Keratinocyte (primary cell): Measurements from ENCODE around the gene PITX3. TPM values are rescaled to one million over a fixed set of nuclear protein-coding genes. Genes with fewer than 3 reads are reported as not detected.

Experiments
- DNase-seq: peaks from one replicate; pipeline ENCODE4 v3.0.0-alpha.2; 2011; ENCODE audit warnings: low read depth, missing footprints, low spot score
- FAIRE-seq: peaks from 2 replicates; lab custom pipeline; 2011; peaks lifted over from hg19 to GRCh38; lab: Jason Lieb, UNC
- H2AFZ ChIP-seq: 2 replicates; pipeline ENCODE4 v1.6.0; 2012; ENCODE audit warnings: low read length, control low read depth, inconsistent platforms; ENCODE audit not compliant: control insufficient read depth
- H3K27ac ChIP-seq: 2 replicates; pipeline ENCODE4 v1.5.1; 2011; ENCODE audit warnings: low read length; ENCODE audit not compliant: control insufficient read depth, insufficient read depth
- H3K27me3 ChIP-seq: 3 replicates; pipeline ENCODE4 v1.6.0; 2011; ENCODE audit warnings: low read length; ENCODE audit not compliant: control insufficient read depth, insufficient read depth; ENCODE audit errors: extremely low read depth
- H3K36me3 ChIP-seq, 2 experiments: 2 replicates in 1 of 2; 3 replicates in 1 of 2; pipeline ENCODE4 v1.5.1; 2011; ENCODE audit warnings: low read length in 2 of 2, mild to moderate bottlenecking in 1 of 2; ENCODE audit not compliant: control insufficient read depth in 2 of 2, insufficient read depth in 2 of 2; ENCODE audit errors: extremely low read depth in 1 of 2
- H3K4me1 ChIP-seq: 3 replicates; pipeline ENCODE4 v1.5.1; 2011; ENCODE audit warnings: low read length; ENCODE audit not compliant: control insufficient read depth, insufficient read depth; ENCODE audit errors: extremely low read depth
- H3K4me2 ChIP-seq: 3 replicates; pipeline ENCODE4 v1.6.0; 2011; ENCODE audit warnings: low read depth, low read length; ENCODE audit not compliant: control insufficient read depth, insufficient read depth; ENCODE audit errors: extremely low read depth
- H3K4me3 ChIP-seq, 3 experiments: fragments of 200-600 bp in 1 of 3; sonication (generic) in 1 of 3; 2 replicates in 2 of 3; 3 replicates in 1 of 3; pipeline ENCODE4 v1.5.1; 2011 to 2016; ENCODE audit warnings: low read length in 3 of 3, mild to moderate bottlenecking in 3 of 3, control low read depth in 2 of 3, inconsistent platforms in 1 of 3, low read depth in 1 of 3, mixed read lengths in 1 of 3, mixed run types in 1 of 3, moderate library complexity in 1 of 3; ENCODE audit not compliant: control insufficient read depth in 2 of 3, insufficient read depth in 2 of 3; ENCODE audit errors: extremely low read depth in 1 of 3
- H3K79me2 ChIP-seq: 2 replicates; pipeline ENCODE4 v1.6.0; 2012; ENCODE audit warnings: low read length; ENCODE audit not compliant: control insufficient read depth, insufficient read depth
- H3K9ac ChIP-seq: 3 replicates; pipeline ENCODE4 v1.6.0; 2011; ENCODE audit warnings: low read length; ENCODE audit not compliant: control insufficient read depth, insufficient read depth; ENCODE audit errors: extremely low read depth
- H3K9me1 ChIP-seq: 3 replicates; pipeline ENCODE4 v1.6.0; 2011; ENCODE audit warnings: low read length; ENCODE audit not compliant: control insufficient read depth, insufficient read depth; ENCODE audit errors: extremely low read depth
- H3K9me3 ChIP-seq: 2 replicates; pipeline ENCODE4 v1.5.1; 2012; ENCODE audit warnings: low read depth, low read length; ENCODE audit not compliant: control insufficient read depth
- H4K20me1 ChIP-seq: 3 replicates; pipeline ENCODE4 v1.6.0; 2011; ENCODE audit warnings: low read length; ENCODE audit not compliant: control insufficient read depth, insufficient read depth; ENCODE audit errors: extremely low read depth
- EZH2 ChIP-seq: IDR thresholded peaks from one replicate; pipeline ENCODE4 v1.6.1; 2012; ENCODE audit warnings: inconsistent platforms, mild to moderate bottlenecking, low read length, moderate library complexity
- dilution Hi-C: fragments of 300-500 bp; cut with MboI; formaldehyde crosslinking; loops from one replicate; pipeline ENCODE4 v1.7.0; 2020; ENCODE audit warnings: low sequenced_read_pairs; ENCODE audit not compliant: extremely low pct_ligation_motif_present
- polyA plus RNA-seq, 5 experiments: library from polyadenylated mRNA; depleted of rRNA in 3 of 5; stranded (reverse) in 3 of 5; stranded (forward) in 1 of 5; unstranded in 1 of 5; fragments of >200 nt; gene quantifications; 1 replicate in 1 of 5; 2 replicates in 3 of 5; 3 replicates in 1 of 5; pipeline versions ENCODE4 v1.2.1 to v1.2.3, GENCODE V29; 2011 to 2012; ENCODE audit warnings: missing spikeins in 2 of 5, low read depth in 1 of 5, low replicate concordance in 1 of 5
- TF ChIP-seq, protein P1 (sequence below), 3 experiments: IDR thresholded peaks in 1 of 3; conservative IDR thresholded peaks in 1 of 3; optimal IDR thresholded peaks in 1 of 3; 2 replicates in 2 of 3; 3 replicates in 1 of 3; pipeline versions ENCODE3 to v1.5.1; 2011; ENCODE audit warnings: low read length in 3 of 3, mild to moderate bottlenecking in 3 of 3, moderate library complexity in 2 of 3, control low read depth in 1 of 3, inconsistent platforms in 1 of 3; ENCODE audit not compliant: insufficient read depth in 2 of 3; ENCODE audit errors: extremely low read depth in 1 of 3

Gene PITX3
- polyA plus RNA-seq, 1 donor (not counting 4 experiments of a cell fraction or from before 2014, with no cell fraction given) = not detected

DNA sequence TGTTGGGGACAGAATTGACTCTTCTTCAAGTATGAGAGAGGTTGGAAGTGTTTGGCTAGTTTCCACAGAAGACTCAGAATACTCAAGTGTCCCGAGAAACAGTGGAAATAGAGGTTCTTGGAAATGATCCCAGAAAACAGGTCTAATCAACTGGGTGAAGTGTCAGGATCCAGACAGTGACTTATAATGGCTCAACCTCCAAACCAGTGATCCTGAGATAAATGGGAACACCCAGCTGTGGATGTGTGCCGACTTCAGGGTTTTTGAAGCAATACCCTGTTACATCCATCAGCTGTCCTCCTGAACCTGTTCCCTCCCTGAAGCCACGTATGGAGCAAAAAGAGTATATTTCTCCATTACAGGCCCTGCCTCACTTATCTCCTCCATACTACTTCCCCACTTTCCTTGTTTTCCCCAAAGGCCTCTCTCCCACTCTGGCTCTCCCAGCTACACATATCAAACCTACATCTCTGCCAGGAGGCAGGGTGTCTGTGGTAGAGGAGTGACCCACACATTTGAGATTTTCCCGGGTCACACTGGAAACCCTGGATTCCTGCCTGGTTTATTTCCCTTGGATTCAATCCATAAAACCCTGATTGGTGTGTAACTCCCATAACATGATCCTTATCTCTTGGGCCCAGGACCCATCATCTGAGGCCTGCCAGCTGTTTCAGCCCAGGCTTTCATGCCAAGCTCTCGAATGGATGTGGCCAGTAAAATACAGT lies 32.8 kb downstream of the PITX3 start:
- DNase-seq (no peak), FAIRE-seq (no peak)
- H3K4me2 ChIP-seq = no peak overlapping the region
- H3K27ac ChIP-seq = no peak overlapping the region
- H3K79me2 ChIP-seq = no peaks in the 10 kb centered on the region
- peaks cover 6% of the 10 kb centered on the region for H3K9me3 ChIP-seq
- H4K20me1 ChIP-seq = no peaks in the 10 kb centered on the region
- H2AFZ ChIP-seq = no peak overlapping the region
- H3K9ac ChIP-seq = no peak overlapping the region
- no peaks in the 10 kb centered on the region for H3K36me3 ChIP-seq
- dilution Hi-C loops = no loop called here
- no peaks in the 10 kb centered on the region for H3K27me3 ChIP-seq
- H3K4me1 ChIP-seq = no peaks in the 10 kb centered on the region
- TF ChIP-seq, protein P1, sequence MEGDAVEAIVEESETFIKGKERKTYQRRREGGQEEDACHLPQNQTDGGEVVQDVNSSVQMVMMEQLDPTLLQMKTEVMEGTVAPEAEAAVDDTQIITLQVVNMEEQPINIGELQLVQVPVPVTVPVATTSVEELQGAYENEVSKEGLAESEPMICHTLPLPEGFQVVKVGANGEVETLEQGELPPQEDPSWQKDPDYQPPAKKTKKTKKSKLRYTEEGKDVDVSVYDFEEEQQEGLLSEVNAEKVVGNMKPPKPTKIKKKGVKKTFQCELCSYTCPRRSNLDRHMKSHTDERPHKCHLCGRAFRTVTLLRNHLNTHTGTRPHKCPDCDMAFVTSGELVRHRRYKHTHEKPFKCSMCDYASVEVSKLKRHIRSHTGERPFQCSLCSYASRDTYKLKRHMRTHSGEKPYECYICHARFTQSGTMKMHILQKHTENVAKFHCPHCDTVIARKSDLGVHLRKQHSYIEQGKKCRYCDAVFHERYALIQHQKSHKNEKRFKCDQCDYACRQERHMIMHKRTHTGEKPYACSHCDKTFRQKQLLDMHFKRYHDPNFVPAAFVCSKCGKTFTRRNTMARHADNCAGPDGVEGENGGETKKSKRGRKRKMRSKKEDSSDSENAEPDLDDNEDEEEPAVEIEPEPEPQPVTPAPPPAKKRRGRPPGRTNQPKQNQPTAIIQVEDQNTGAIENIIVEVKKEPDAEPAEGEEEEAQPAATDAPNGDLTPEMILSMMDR (optimal IDR thresholded peaks at IDR 0.05 in 1 of 3, IDR thresholded peaks at IDR 0.05 in 1 of 3, conservative IDR thresholded peaks at IDR 0.05 in 1 of 3; ENCODE audit: extremely low read depth in 1 of 3, insufficient read depth in 2 of 3, low read length in 3 of 3) = no peak
- TF ChIP-seq EZH2 = no peak
- no peak overlapping the region for H3K4me3 ChIP-seq
- no peaks in the 10 kb centered on the region for H3K9me1 ChIP-seq

DNA sequence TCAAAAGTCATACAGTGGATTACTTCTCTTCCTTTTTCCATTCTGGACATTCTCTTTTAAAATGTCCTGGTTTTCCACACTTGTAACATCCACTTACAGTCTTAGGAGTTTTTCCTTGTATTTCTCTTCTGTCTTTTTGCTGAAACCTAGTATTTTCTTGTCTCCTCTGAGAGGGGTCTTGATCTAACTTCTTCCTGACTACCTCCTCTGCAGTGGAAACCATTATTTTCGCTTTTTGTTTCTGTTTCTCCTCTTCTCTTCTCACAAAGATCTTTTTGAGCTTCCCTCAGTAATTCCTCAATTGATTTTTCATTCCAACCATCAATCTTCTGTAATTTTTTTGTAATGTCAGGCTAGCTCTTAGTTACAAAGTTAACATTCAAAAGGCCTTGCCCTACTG lies 38.9 kb downstream of the PITX3 start:
- dilution Hi-C loops = no loop called here
- Histone ChIP-seq H3K4me3 (no peak overlapping the region), H3K4me1 (no peaks in the 10 kb centered on the region), H3K36me3 (no peaks in the 10 kb centered on the region), H3K27ac (no peak overlapping the region), H4K20me1 (no peaks in the 10 kb centered on the region), H3K9me3 (peaks cover 6% of the 10 kb centered on the region), H3K79me2 (no peaks in the 10 kb centered on the region), H2AFZ (no peak overlapping the region), H3K4me2 (no peak overlapping the region), H3K9ac (no peak overlapping the region), H3K27me3 (peaks cover 5% of the 10 kb centered on the region), H3K9me1 (no peaks in the 10 kb centered on the region)
- no peak for TF ChIP-seq EZH2
- TF ChIP-seq, protein P1 (optimal IDR thresholded peaks at IDR 0.05 in 1 of 3, IDR thresholded peaks at IDR 0.05 in 1 of 3, conservative IDR thresholded peaks at IDR 0.05 in 1 of 3; ENCODE audit: extremely low read depth in 1 of 3, insufficient read depth in 2 of 3, low read length in 3 of 3) = no peak
- DNase-seq (no peak), FAIRE-seq (no peak)
